Hematopoietic multipotent progenitor cell treated with erythropoietin and hydrocortisone succinate and interleukin-3 and kit ligand, for 4 days (in vitro differentiated cells): ENCODE data around the gene MARCHF6.
"Not testable (repeated sequence)": the region's sequence is repeated elsewhere in the genome, so short reads cannot be mapped to it uniquely, and the experiment has no call there.

Source experiments
- DNase-seq: peaks from one replicate; pipeline ENCODE4 v3.0.0-alpha.2; 2015

Gene MARCHF6

GRCh38 chr5:10352430-10353240 is 860 bp upstream of the MARCHF6 start:
- peak; percentile 94 for DNase-seq

- DNase-seq = peak; percentile 77
These were observed 765 bp downstream of the MARCHF6 start for GRCh38 chr5:10354048-10354872.

GRCh38 chr5:10355071-10355889 is 1.8 kb downstream of the MARCHF6 start:
- peak; percentile 63 for DNase-seq

- DNase-seq = no peak
These were observed 5.5 kb downstream of the MARCHF6 start for GRCh38 chr5:10358999-10359398.

- DNase-seq = no peak
These were observed 7.2 kb downstream of the MARCHF6 start for GRCh38 chr5:10360686-10361085.

GRCh38 chr5:10363519-10364185 is 10.2 kb downstream of the MARCHF6 start:
- DNase-seq = no peak

- DNase-seq = peak; percentile 83
These were observed 10.7 kb downstream of the MARCHF6 start for GRCh38 chr5:10364186-10364689.

- no peak for DNase-seq
These were observed 12.3 kb downstream of the MARCHF6 start for GRCh38 chr5:10365782-10366181.

- DNase-seq = no peak
These were observed 13.1 kb downstream of the MARCHF6 start for GRCh38 chr5:10366310-10367272.

- no peak for DNase-seq
These were observed 14.1 kb downstream of the MARCHF6 start for GRCh38 chr5:10367579-10367978.

GRCh38 chr5:10370931-10371330 is 17.4 kb downstream of the MARCHF6 start:
- DNase-seq = no peak

GRCh38 chr5:10371369-10371768 is 17.9 kb downstream of the MARCHF6 start:
- not testable (repeated sequence) for DNase-seq

GRCh38 chr5:10372726-10373709 is 19.5 kb downstream of the MARCHF6 start:
- no peak for DNase-seq

GRCh38 chr5:10374046-10375022 is 20.8 kb downstream of the MARCHF6 start:
- DNase-seq = peak; percentile 66

- DNase-seq = not testable (repeated sequence)
These were observed 21.7 kb downstream of the MARCHF6 start for GRCh38 chr5:10375146-10375545.

GRCh38 chr5:10376544-10376943 is 23.0 kb downstream of the MARCHF6 start:
- DNase-seq = no peak

- DNase-seq = peak; percentile 39
These were observed 23.6 kb downstream of the MARCHF6 start for GRCh38 chr5:10377081-10377480.

- no peak for DNase-seq
These were observed 28.3 kb downstream of the MARCHF6 start for GRCh38 chr5:10381803-10382202.
